ENCODE measurements around the gene SPAG9.

SPAG9 gene

DNA sequence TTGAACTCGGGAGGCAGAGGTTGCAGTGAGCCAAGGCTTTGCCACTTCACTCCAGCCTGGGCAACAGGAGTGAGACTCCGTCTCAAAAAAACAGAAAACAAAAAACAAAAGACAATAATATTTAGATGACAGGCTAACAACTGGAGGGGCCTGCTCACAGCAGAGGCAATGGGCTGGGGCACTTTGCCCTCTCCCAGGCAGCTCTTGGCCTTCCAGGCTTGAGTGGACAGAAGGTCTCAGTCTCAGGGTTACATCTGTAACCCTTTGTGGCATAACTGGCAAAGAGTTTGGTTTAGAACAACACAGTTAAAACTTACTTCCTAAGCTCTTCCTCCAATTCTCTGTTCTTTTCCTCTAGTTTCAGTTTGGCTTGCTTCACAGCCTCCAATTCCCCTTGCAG lies 114.9 kb downstream of the SPAG9 start:
- DNase-seq (ENCODE audit: low read depth): no peak
- TF ChIP-seq, protein P1, sequence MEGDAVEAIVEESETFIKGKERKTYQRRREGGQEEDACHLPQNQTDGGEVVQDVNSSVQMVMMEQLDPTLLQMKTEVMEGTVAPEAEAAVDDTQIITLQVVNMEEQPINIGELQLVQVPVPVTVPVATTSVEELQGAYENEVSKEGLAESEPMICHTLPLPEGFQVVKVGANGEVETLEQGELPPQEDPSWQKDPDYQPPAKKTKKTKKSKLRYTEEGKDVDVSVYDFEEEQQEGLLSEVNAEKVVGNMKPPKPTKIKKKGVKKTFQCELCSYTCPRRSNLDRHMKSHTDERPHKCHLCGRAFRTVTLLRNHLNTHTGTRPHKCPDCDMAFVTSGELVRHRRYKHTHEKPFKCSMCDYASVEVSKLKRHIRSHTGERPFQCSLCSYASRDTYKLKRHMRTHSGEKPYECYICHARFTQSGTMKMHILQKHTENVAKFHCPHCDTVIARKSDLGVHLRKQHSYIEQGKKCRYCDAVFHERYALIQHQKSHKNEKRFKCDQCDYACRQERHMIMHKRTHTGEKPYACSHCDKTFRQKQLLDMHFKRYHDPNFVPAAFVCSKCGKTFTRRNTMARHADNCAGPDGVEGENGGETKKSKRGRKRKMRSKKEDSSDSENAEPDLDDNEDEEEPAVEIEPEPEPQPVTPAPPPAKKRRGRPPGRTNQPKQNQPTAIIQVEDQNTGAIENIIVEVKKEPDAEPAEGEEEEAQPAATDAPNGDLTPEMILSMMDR (conservative IDR thresholded peaks at IDR 0.05; ENCODE audit: low read length): no peak
- no peak overlapping the region for H3K4me3 ChIP-seq (ENCODE audit: low read length)

DNA sequence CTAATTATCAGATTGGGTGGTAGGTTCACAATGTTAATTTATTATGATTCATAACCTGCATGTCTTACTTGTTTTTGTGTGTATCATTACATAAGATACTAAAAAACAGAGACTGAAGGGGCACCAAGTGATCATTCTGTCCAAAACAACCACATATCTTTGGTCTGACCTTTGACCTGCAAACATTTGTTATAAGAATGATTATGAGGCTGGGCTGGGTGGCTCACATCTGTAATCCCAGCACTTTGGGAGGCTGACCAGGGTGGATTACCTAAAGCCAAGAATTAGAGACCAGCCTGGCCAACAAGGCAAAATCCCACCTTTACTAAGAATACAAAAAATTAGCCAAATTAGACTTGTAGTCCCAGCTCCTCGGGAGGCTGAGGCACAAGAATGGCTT lies 116.4 kb downstream of the SPAG9 start:
- TF ChIP-seq, protein P1 (conservative IDR thresholded peaks at IDR 0.05; ENCODE audit: low read length): no peak
- DNase-seq (ENCODE audit: low read depth): no peak
- H3K4me3 ChIP-seq (ENCODE audit: low read length): no peak overlapping the region

DNA sequence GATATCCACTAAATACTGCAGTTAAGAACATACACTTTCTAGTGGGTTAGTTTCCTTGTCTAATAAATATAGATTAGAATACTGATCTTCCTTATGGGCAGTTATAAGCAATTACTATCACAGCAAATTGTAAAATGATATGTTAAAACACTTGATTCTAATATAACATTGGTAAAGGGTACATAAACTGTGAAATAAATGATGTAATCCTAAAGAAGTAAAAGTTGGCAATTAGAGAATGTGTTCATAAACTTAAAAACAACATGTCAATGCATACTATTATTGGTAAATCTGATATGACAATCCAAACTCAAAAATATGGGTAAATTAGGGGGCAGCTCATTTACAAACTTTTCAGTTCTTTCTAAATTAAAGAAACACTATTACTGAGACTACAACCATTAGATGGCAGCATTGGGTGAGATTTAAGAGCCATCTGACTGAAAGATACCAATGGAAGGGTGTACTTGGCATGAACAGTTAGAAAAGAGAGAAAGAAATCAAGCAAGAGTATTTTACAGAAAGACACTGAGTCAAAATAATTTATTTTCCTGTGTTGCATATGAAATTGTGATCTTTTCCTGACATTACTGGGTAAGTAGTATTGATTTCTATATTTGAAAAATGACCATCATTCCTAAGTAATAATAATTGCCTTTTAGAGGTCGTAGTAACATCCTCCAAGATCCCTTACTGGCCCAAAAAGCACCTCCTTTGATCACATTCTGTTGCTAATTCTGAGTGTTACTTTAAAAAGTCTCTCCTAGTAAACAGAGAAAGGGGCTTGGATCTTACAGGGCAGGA lies 119.6 kb downstream of the SPAG9 start:
- TF ChIP-seq, protein P1 (conservative IDR thresholded peaks at IDR 0.05; ENCODE audit: low read length): peak; percentile 69
- peak; percentile 77 for DNase-seq (ENCODE audit: low read depth)
- H3K4me3 ChIP-seq (ENCODE audit: low read length): no peak overlapping the region

DNA sequence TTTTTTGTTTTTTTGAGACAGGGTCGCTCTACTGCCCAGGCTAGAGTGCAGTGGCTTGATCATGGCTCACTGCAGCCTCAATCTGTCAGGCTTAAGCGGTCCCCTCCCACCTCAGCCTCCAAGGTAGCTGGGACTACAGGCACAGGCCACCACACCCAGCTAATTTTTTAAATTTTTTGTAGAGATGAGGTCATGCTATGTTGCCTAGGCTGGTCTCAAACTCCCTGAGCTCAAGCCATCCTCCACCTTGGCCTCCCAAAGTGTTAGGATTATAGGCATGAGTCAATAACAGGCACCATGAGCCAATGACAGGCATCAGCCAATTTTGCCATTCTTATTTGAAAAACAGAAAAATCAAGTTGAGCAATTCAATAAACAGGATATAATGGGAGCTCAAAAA lies 125.0 kb downstream of the SPAG9 start:
- H3K4me3 ChIP-seq (ENCODE audit: low read length): no peak overlapping the region
- no peak for DNase-seq (ENCODE audit: low read depth)
- TF ChIP-seq, protein P1 (conservative IDR thresholded peaks at IDR 0.05; ENCODE audit: low read length): no peak

DNA sequence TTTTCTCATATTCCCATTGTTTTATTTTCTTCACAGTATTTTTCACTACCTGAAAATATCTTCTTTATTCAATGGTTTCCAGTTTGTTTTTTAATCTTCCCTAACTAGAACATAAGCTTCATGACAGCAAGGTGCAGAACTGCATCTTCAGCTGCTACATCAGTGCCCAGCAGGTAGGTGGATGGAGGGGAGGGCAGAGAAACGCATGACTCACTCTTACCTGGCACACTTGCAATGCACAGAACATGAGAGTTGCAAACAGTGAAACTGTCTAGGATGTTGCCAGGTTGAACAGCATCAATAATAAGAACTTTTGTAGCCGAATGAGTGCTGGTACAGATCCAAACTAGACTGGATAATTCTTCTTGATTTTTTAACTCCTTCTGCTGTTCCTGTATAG lies 127.1 kb downstream of the SPAG9 start:
- DNase-seq (ENCODE audit: low read depth): no peak
- TF ChIP-seq, protein P1 (conservative IDR thresholded peaks at IDR 0.05; ENCODE audit: low read length): no peak

DNA sequence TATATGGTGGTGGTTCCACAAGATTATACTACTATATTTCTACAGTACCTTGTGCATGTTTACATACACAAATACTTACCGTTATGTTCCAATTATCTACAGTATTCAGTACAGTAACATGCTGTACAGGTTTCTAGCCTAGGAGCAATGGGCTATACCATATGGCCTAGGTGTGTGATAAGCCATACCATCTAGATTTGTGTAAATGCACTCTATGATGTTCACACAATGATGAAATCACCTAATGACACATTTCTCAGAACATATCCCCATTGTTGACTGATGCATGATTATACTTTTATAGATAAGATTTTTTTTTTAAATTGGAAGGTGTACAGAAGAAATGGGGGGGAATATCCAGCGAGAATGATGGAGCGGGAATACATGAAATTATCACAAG lies 131.5 kb downstream of the SPAG9 start:
- no peak overlapping the region for H3K4me3 ChIP-seq (ENCODE audit: low read length)
- DNase-seq (ENCODE audit: low read depth): no peak
- TF ChIP-seq, protein P1 (conservative IDR thresholded peaks at IDR 0.05; ENCODE audit: low read length): no peak

More for the DNA sequence above, 127.1 kb downstream of the SPAG9 start:
- no peak overlapping the region for H3K4me3 ChIP-seq (ENCODE audit: low read length)

DNA sequence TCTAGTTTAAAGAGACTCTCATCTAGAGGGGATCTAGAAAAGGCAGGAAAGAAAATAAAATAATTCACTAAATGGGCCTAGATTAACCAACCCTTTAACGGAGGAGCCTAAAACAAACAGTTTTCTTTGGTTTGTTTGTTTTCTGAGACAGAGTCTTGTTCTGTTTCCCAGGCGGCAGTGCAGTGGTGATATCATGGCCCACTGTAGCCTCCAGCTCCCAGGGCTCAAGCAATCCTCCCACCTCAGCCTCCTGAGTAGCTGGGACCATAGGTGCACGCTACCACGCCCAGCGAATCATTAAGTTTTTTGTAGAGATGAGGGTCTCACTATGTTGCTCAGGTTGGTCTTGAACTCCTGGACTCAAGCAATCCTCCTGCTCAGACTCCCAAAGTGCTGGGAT lies 132.2 kb downstream of the SPAG9 start:
- TF ChIP-seq, protein P1 (conservative IDR thresholded peaks at IDR 0.05; ENCODE audit: low read length): no peak
- H3K4me3 ChIP-seq (ENCODE audit: low read length): no peak overlapping the region
- DNase-seq (ENCODE audit: low read depth): no peak
